ENCODE measurements around the gene PDE8B.

Gene PDE8B

GRCh38 chr5:77438071-77438470 lies 227.6 kb downstream of the PDE8B start:
- no peak overlapping the region for H3K9ac ChIP-seq (ENCODE audit: low read length)
- no peaks in the 10 kb centered on the region for H3K36me3 ChIP-seq (replicated peaks; ENCODE audit: insufficient read depth, low read length)
- H3K4me1 ChIP-seq (ENCODE audit: low read length), result no peaks in the 10 kb centered on the region
- H3K27ac ChIP-seq (ENCODE audit: low read length), result no peak overlapping the region
- H4K20me1 ChIP-seq (ENCODE audit: insufficient read depth, low read length), result no peaks in the 10 kb centered on the region
- no peaks in the 10 kb centered on the region for H3K9me2 ChIP-seq (replicated peaks; ENCODE audit: insufficient read depth, low read length)
- no peaks in the 10 kb centered on the region for H3K79me2 ChIP-seq (ENCODE audit: low read length)
- H3K4me2 ChIP-seq (ENCODE audit: low read depth, low read length), result no peak overlapping the region
- H3F3A ChIP-seq (ENCODE audit: insufficient read depth, low read length), result no peaks in the 10 kb centered on the region
- TF ChIP-seq CTCF (IDR thresholded peaks at IDR 0.05; ENCODE audit: low read length) (no peak), EZH2phosphoT487 (IDR thresholded peaks at IDR 0.05; ENCODE audit: low read length) (no peak), EZH2 (optimal IDR thresholded peaks at IDR 0.05; ENCODE audit: low read depth, low read length) (no peak)
- no peaks in the 10 kb centered on the region for H3K9me3 ChIP-seq (replicated peaks; ENCODE audit: insufficient read depth, low read length)
- no peak overlapping the region for H2AFZ ChIP-seq (ENCODE audit: low read length)
- no peak overlapping the region for H3K4me3 ChIP-seq (ENCODE audit: low read length)
- DNase-seq, result no peak
- H3K27me3 ChIP-seq (replicated peaks; ENCODE audit: insufficient read depth, low read length), result no peaks in the 10 kb centered on the region

GRCh38 chr5:77443670-77444069 lies 233.2 kb downstream of the PDE8B start:
- H3K27me3 ChIP-seq (replicated peaks; ENCODE audit: insufficient read depth, low read length), result no peaks in the 10 kb centered on the region

GRCh38 chr5:77444356-77444755 lies 233.9 kb downstream of the PDE8B start:
- H3K79me2 ChIP-seq (ENCODE audit: low read length), result no peaks in the 10 kb centered on the region
- no peak overlapping the region for H3K9ac ChIP-seq (ENCODE audit: low read length)
- H4K20me1 ChIP-seq (ENCODE audit: insufficient read depth, low read length), result no peaks in the 10 kb centered on the region
- H3K27ac ChIP-seq (ENCODE audit: low read length), result no peak overlapping the region
- no peak for TF ChIP-seq CTCF (IDR thresholded peaks at IDR 0.05; ENCODE audit: low read length)
- TF ChIP-seq EZH2phosphoT487 (IDR thresholded peaks at IDR 0.05; ENCODE audit: low read length), result no peak
- TF ChIP-seq EZH2 (optimal IDR thresholded peaks at IDR 0.05; ENCODE audit: low read depth, low read length), result no peak
- no peak overlapping the region for H2AFZ ChIP-seq (ENCODE audit: low read length)
- no peak for DNase-seq
- no peaks in the 10 kb centered on the region for H3K9me3 ChIP-seq (replicated peaks; ENCODE audit: insufficient read depth, low read length)
- H3K36me3 ChIP-seq (replicated peaks; ENCODE audit: insufficient read depth, low read length), result no peaks in the 10 kb centered on the region
- H3K4me2 ChIP-seq (ENCODE audit: low read depth, low read length), result no peak overlapping the region
- H3F3A ChIP-seq (ENCODE audit: insufficient read depth, low read length), result no peaks in the 10 kb centered on the region
- no peaks in the 10 kb centered on the region for H3K27me3 ChIP-seq (replicated peaks; ENCODE audit: insufficient read depth, low read length)
- no peak overlapping the region for H3K4me3 ChIP-seq (ENCODE audit: low read length)
- H3K4me1 ChIP-seq (ENCODE audit: low read length), result peaks cover under 1% of the 10 kb centered on the region; the same call in 1 of the 2 replicates
- H3K9me2 ChIP-seq (replicated peaks; ENCODE audit: insufficient read depth, low read length), result no peaks in the 10 kb centered on the region

More at GRCh38 chr5:77443670-77444069, 233.2 kb downstream of the PDE8B start:
- H3K4me3 ChIP-seq (ENCODE audit: low read length), result no peak overlapping the region
- no peaks in the 10 kb centered on the region for H3K36me3 ChIP-seq (replicated peaks; ENCODE audit: insufficient read depth, low read length)
- H3K27ac ChIP-seq (ENCODE audit: low read length), result no peak overlapping the region
- no peak overlapping the region for H3K4me2 ChIP-seq (ENCODE audit: low read depth, low read length)
- TF ChIP-seq EZH2phosphoT487 (IDR thresholded peaks at IDR 0.05; ENCODE audit: low read length), result no peak
- no peak for DNase-seq
- no peaks in the 10 kb centered on the region for H3K4me1 ChIP-seq (ENCODE audit: low read length)
- H3K9ac ChIP-seq (ENCODE audit: low read length), result no peak overlapping the region
- no peaks in the 10 kb centered on the region for H4K20me1 ChIP-seq (ENCODE audit: insufficient read depth, low read length)
- H3K9me3 ChIP-seq (replicated peaks; ENCODE audit: insufficient read depth, low read length), result no peaks in the 10 kb centered on the region
- no peaks in the 10 kb centered on the region for H3K79me2 ChIP-seq (ENCODE audit: low read length)
- no peak overlapping the region for H2AFZ ChIP-seq (ENCODE audit: low read length)
- no peaks in the 10 kb centered on the region for H3F3A ChIP-seq (ENCODE audit: insufficient read depth, low read length)
- H3K9me2 ChIP-seq (replicated peaks; ENCODE audit: insufficient read depth, low read length), result no peaks in the 10 kb centered on the region

- H3K4me3 ChIP-seq (ENCODE audit: low read length), result no peak overlapping the region
- no peaks in the 10 kb centered on the region for H3K79me2 ChIP-seq (ENCODE audit: low read length)
- H3K36me3 ChIP-seq (replicated peaks; ENCODE audit: insufficient read depth, low read length), result no peaks in the 10 kb centered on the region
- TF ChIP-seq EZH2 (optimal IDR thresholded peaks at IDR 0.05; ENCODE audit: low read depth, low read length) (no peak), CTCF (IDR thresholded peaks at IDR 0.05; ENCODE audit: low read length) (no peak), EZH2phosphoT487 (IDR thresholded peaks at IDR 0.05; ENCODE audit: low read length) (no peak)
- H3K9ac ChIP-seq (ENCODE audit: low read length), result no peak overlapping the region
- no peaks in the 10 kb centered on the region for H3F3A ChIP-seq (ENCODE audit: insufficient read depth, low read length)
- no peak overlapping the region for H3K27ac ChIP-seq (ENCODE audit: low read length)
- no peak overlapping the region for H2AFZ ChIP-seq (ENCODE audit: low read length)
- H3K9me3 ChIP-seq (replicated peaks; ENCODE audit: insufficient read depth, low read length), result no peaks in the 10 kb centered on the region
- DNase-seq, result no peak
- H3K4me2 ChIP-seq (ENCODE audit: low read depth, low read length), result no peak overlapping the region
- H3K4me1 ChIP-seq (ENCODE audit: low read length), result peaks cover 4% of the 10 kb centered on the region; the same call in 1 of the 2 replicates
- no peaks in the 10 kb centered on the region for H4K20me1 ChIP-seq (ENCODE audit: insufficient read depth, low read length)
- no peaks in the 10 kb centered on the region for H3K9me2 ChIP-seq (replicated peaks; ENCODE audit: insufficient read depth, low read length)
- H3K27me3 ChIP-seq (replicated peaks; ENCODE audit: insufficient read depth, low read length), result no peaks in the 10 kb centered on the region
These were observed 238.4 kb downstream of the PDE8B start for GRCh38 chr5:77448831-77449230.

Data from MM.1S (cell line).